ENCODE measurements around the gene PREX1. TPM values are rescaled to one million over a fixed set of nuclear protein-coding genes. Genes with fewer than 3 reads are reported as not detected.

Gene PREX1
- total RNA-seq, 3 donors from 2014 or later, result 9.9 to 14.1 (median 13.5) TPM

- no peaks in the 10 kb centered on the region for H3K4me1 ChIP-seq (ENCODE audit: low read depth)
- H3K9me3 ChIP-seq, result no peaks in the 10 kb centered on the region
- no peak overlapping the region for H3K4me3 ChIP-seq
- no peak for TF ChIP-seq CTCF (IDR thresholded peaks at IDR 0.05)
- intact Hi-C loops (cut with DNase I, micrococcal nuclease), result no loop called here
- DNase-seq (no peak), ATAC-seq (no peak)
- no peaks in the 10 kb centered on the region for H3K36me3 ChIP-seq (ENCODE audit: low read depth)
Observed at GRCh38 chr20:48864738-48865318, 37.0 kb upstream of the PREX1 start.

- Histone ChIP-seq H3K4me3 (no peak overlapping the region), H3K9me3 (no peaks in the 10 kb centered on the region), H3K36me3 (ENCODE audit: low read depth) (no peaks in the 10 kb centered on the region), H3K4me1 (ENCODE audit: low read depth) (no peaks in the 10 kb centered on the region)
- no peak for TF ChIP-seq CTCF (IDR thresholded peaks at IDR 0.05)
- ATAC-seq (no peak), DNase-seq (no peak)
- intact Hi-C loops (cut with DNase I, micrococcal nuclease), result no loop called here
Observed at GRCh38 chr20:48864254-48864653, 36.5 kb upstream of the PREX1 start.

GRCh38 chr20:48862279-48862678 lies 34.5 kb upstream of the PREX1 start:
- ATAC-seq, result no peak
- H3K9me3 ChIP-seq, result no peaks in the 10 kb centered on the region
- TF ChIP-seq CTCF (IDR thresholded peaks at IDR 0.05), result no peak
- H3K4me1 ChIP-seq (ENCODE audit: low read depth), result no peaks in the 10 kb centered on the region
- intact Hi-C loops (cut with DNase I, micrococcal nuclease), result no loop called here
- DNase-seq, result no peak
- no peak overlapping the region for H3K4me3 ChIP-seq
- no peaks in the 10 kb centered on the region for H3K36me3 ChIP-seq (ENCODE audit: low read depth)

GRCh38 chr20:48861444-48861843 lies 33.6 kb upstream of the PREX1 start:
- Histone ChIP-seq H3K4me3 (no peak overlapping the region), H3K4me1 (ENCODE audit: low read depth) (no peaks in the 10 kb centered on the region), H3K9me3 (no peaks in the 10 kb centered on the region), H3K36me3 (ENCODE audit: low read depth) (no peaks in the 10 kb centered on the region)
- TF ChIP-seq CTCF (IDR thresholded peaks at IDR 0.05), result no peak
- no peak for DNase-seq
- ATAC-seq, result no peak
- intact Hi-C loops (cut with DNase I, micrococcal nuclease), result no loop called here

GRCh38 chr20:48858075-48858790 lies 30.4 kb upstream of the PREX1 start:
- Histone ChIP-seq H3K9me3 (no peaks in the 10 kb centered on the region), H3K4me3 (no peak overlapping the region), H3K36me3 (ENCODE audit: low read depth) (no peaks in the 10 kb centered on the region), H3K4me1 (ENCODE audit: low read depth) (no peaks in the 10 kb centered on the region)
- DNase-seq, result peak in 1 of 3 donors; percentile 24
- peak; percentile 25 for ATAC-seq
- TF ChIP-seq CTCF (IDR thresholded peaks at IDR 0.05), result no peak
- intact Hi-C loops (cut with DNase I, micrococcal nuclease), result no loop called here

Measured in mucosa of descending colon (tissue), 3 donors.